HG02870 (cell line): Measurements from ENCODE around the gene FAM81B.

Experiments used
- ATAC-seq: cut with Tn5 transposase; IDR thresholded peaks from one replicate; pipeline ENCODE4 v1.9.1; 2021; ENCODE audit warnings: mild to moderate bottlenecking, moderate library complexity; ENCODE audit not compliant: unreplicated experiment

The FAM81B gene

GRCh38 chr5:95401626-95402025, 10.5 kb downstream of the FAM81B start:
- no peak for ATAC-seq

DNA sequence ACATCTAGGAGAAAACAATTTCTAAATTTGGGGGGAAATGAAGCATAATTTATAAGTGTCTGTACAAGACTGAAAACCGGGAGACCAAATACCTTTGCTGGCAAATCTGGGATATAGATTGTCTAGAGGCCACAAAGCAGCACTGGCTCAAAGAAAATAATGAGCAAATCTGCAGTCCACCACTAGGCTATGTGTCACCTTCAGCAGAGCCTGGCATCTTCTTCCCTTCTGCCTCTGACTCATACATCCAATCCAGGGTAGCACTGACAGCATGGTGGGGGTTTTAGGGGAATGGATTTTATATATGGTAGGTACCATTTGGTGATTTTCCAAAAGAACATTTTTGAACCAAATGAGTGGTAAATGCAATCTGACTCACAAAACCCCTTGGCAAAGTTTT, 12.8 kb downstream of the FAM81B start:
- ATAC-seq, result no peak

DNA sequence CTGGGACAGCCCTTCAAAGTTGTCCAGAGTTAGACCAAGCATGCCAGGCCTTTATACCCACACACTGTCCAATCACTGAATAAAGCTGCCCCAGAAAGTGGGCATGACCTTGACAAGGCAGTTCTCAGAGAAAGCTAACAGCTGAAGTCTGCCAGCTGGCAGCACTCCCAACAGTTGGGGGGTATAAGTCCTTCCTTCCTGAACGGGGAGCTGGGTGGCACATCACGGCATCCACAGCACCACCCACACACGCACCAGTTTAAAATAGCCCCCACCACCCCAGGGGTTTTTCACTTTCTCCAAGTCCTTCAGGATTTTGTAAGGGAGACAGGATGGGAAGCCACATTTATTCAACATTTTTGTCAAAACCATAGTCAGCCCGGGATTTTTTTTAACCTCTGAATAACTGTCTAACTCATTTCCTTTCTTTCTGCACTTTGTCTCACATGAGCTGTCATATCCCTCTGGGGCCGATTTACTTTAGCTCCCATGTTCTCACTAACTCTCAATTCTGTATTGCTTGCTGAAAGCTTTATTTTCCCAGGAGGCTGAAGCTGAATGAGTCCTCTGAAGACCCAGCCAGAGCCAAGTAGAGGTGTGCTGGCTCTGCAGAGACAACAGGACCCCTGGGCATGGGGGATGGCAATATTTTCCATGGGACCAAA, 15.4 kb downstream of the FAM81B start:
- no peak for ATAC-seq

GRCh38 chr5:95410279-95410678, 19.1 kb downstream of the FAM81B start:
- ATAC-seq, result no peak

DNA sequence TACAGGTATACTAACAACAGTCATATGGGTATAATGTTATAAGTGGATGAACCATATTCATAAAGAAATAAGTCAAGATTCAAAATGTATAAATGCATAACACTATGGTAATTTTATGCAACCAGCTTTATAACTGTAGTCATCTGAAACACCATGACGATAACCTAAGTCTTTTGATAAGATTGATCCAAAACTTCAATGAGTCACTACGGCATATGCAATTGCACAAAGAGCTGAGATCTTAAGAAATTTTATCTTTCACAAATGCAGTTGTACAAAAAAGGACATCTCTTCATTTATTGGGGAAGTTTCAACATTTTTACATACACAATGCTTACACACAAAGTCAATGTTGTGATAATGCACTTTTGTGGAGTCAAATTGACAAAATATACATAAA, 20.3 kb downstream of the FAM81B start:
- ATAC-seq, result no peak

- no peak for ATAC-seq
Measured at GRCh38 chr5:95414451-95414850, 23.3 kb downstream of the FAM81B start.

GRCh38 chr5:95417971-95418370, 26.8 kb downstream of the FAM81B start:
- ATAC-seq, result no peak

DNA sequence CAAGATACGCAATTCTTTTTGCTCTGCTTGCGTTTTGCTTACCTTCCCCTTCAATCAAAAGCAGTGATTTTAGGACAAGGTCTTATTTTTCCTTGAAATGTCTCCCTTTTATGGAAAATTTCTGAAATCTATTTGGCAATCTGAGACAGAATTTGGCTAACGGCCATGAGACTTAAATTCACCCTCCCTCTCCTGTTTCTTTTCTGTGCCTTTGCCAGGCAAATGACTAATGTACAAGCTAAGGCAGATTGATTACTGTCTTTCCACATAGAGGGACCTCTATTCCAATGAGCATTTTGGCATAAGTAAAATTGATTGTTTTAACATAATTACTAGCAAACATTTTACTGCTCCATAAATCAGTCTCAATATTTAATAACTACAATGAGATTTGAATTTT, 31.7 kb downstream of the FAM81B start:
- ATAC-seq, result no peak

DNA sequence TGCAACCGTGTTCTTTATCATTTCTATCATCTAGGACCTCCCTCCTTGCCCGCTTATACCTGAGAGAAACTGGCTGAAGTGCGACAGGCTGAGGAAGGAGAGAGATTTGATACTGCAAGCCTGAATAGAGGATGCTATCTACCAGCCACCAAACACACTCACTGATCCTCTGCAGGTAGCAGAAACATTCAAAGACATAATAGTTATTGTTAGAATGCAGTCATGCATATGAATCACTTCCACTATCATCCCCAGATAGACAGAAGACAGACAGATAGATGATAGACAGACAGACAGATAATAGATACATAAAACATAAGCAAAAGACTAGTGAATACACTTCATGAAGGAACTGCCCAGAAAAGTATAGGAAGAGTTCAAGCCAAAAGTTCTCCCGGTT, 32.9 kb downstream of the FAM81B start:
- no peak for ATAC-seq

DNA sequence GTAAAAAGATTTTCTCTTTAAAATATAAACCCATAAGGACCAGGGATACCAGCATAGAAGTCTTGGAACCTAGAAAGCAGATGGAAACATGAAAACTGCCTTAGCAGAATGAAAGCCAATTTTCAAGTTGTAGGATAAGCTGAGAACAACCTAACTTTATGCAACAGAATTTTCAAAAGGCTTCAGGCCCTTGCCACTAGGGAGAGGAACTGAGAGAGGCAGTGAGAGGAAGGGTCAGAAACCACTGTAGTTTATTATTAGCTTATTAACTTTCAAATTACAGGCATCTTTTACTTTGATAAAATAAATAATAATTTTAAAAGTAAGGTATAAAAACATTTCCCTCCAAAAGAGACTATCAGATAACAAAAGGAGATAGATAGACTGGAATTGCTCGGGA, 33.4 kb downstream of the FAM81B start:
- no peak for ATAC-seq

GRCh38 chr5:95426227-95426626, 35.1 kb downstream of the FAM81B start:
- no peak for ATAC-seq

- ATAC-seq, result no peak
Measured at GRCh38 chr5:95432779-95433178, 41.6 kb downstream of the FAM81B start.

- ATAC-seq, result no peak
Measured at GRCh38 chr5:95439801-95440493, 48.8 kb downstream of the FAM81B start.

DNA sequence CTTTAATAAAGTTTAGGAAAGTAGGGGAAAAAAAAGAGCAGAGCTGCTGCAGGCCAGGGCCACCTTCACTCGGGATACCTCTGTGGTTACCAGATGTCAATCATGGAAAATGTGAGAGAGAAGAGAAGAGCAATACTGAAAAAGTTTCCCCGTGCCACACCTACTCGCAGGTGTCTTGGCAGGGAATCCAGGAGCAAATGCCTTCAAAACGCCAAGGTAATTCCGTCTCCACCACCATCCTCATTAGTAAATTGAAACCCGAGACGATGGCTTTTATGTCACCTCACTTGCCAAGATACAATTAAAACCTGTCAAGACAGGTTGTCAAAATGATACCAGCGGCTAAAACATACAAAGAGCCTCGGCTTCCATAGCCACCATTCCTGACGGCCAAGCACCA, 49.7 kb downstream of the FAM81B start:
- ATAC-seq, result no peak

DNA sequence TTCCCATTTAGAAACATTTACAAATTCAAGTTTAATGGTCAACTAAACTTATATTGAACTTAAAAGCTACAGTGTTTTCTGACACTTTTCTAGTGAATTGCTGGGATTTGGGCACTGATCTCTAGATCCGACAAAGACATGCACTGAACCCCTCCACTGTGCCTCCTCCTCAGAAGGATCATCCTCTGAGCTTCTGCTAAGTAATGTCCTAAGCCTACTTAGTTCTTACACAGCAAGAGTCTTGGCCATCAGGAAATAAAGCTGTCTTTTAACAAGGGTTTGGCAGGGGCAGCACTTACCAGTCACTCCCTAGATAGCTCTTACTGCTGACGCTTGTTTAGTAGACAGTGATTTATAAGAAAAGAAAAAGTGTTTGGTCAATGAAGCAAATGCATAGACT, 50.5 kb downstream of the FAM81B start:
- ATAC-seq, result no peak

- no peak for ATAC-seq
Measured at GRCh38 chr5:95445442-95445841, 54.3 kb downstream of the FAM81B start.

GRCh38 chr5:95445995-95446394, 54.8 kb downstream of the FAM81B start:
- no peak for ATAC-seq

DNA sequence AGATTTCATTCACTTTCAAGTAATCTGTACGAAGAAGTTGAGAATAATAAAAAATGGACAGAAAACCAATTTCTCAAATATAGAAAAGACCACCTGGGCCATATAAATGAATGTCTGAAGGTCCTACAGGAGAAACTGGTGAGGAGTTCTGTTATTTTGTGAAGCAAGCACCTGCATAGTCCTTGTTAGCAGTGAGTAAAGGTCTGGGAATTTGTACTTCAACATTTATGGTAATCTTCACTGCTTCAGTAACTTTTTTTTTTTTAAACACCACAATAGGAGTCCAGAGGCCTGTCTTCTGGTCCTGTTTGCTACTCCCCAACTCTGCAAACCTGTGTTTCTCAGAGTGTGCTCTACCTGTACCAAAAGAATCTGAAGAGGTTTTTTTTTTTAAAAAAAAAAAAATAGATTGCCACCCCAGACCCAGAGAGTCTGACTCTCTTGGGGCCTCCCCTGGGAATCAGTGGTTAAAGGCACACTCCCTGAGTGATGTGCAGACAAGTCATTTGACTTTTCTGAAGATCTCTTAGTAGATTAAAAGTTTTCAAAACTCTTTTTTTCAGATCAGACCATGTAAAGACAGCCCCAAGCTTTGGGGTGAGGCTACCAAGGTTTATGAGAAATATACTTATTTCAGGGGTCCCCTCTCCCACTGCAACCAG, 55.5 kb downstream of the FAM81B start:
- no peak for ATAC-seq

DNA sequence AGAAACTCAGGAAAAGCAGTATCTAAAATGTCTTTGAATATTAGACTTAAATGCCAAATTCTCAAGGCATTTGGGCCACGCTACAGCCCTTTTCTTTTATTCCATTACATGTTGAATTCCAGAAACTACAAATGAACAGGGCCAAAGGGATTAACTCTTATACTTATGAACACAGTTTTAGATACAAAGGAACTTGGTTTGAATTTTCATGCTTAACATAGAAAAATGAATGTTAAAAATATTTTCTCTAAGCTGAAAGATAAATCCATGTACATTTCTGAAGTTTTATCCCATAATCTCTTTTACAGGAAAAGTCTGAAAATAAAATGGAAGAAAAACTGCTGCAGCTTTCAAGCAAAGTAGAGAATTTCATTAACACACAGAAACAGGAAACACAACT, 56.8 kb downstream of the FAM81B start:
- ATAC-seq, result no peak

DNA sequence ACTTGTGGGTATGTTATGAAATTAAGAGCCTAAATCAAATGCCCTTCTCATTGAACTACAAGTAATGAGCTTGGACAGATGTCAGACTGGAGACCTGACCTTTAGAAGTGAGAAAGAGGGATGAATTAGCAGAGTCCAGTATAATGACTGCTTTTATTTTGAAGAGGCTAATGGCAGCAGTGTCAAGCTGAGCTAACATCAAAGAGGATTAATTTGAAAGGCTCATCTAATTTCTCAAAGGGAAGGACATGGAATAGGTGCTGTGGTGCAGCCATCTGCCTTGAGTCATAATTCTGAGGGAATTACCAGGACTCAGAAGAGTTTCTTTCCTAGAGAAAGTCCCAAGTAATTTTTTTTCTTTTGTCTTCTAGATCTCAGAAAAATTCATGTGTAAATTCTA, 57.6 kb downstream of the FAM81B start:
- no peak for ATAC-seq

- no peak for ATAC-seq
Measured at GRCh38 chr5:95449460-95449859, 58.3 kb downstream of the FAM81B start.

DNA sequence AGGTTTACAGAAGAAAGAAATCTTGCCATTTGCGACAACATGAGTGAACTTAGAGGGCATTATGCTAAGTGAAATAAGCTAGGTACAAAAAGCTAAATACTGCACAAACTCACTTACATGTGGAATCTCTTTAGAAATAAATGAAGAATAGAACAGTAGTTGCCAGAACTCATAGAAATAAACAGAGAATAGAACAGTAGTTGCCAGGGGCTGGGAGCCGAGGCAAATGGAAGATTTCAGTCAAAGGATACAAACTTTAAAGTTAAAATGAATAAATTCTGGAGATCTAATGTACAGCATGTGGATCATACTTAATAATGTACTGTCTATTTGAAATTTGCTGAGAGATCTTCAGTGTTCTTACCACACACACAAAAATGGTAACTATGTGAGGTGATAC, 63.4 kb downstream of the FAM81B start:
- no peak for ATAC-seq
